ENCODE data around the gene PMIS2. TPM values are rescaled to one million over a fixed set of nuclear protein-coding genes. Genes with fewer than 3 reads are reported as not detected.

The PMIS2 gene
- total RNA-seq, 4 donors from 2014 or later: not detected

- no peaks in the 10 kb centered on the region for H3K9me3 ChIP-seq
- peaks cover 0 to 56% of the 10 kb centered on the region in 2 donors for H3K36me3 ChIP-seq
- H3K27me3 ChIP-seq: no peaks in the 10 kb centered on the region
- no peak overlapping the region for H3K4me3 ChIP-seq
- H3K27ac ChIP-seq: no peak overlapping the region
- peaks cover 0 to 18% (median 9%) of the 10 kb centered on the region in 3 donors for H3K4me1 ChIP-seq
- no peak for ATAC-seq
- no peak for TF ChIP-seq POLR2AphosphoS5 (IDR thresholded peaks at IDR 0.05)
- WGBS, 2 donors (ENCODE audit: low coverage in 1 of 2): 80% methylated on average over 3 of the region's 17 CpGs; no CpG with 5 or more reads in 1 of the 2 donors
Measured at GRCh38 chr19:35615036-35615435, 29.1 kb downstream of the PMIS2 start.

- no CpG with 5 or more reads among the region's 7 CpGs for WGBS, 2 donors (ENCODE audit: low coverage in 1 of 2)
- Histone ChIP-seq H3K9me3 (no peaks in the 10 kb centered on the region), H3K27ac (no peak overlapping the region), H3K4me1 (no peaks in the 10 kb centered on the region), H3K27me3 (no peaks in the 10 kb centered on the region), H3K4me3 (no peak overlapping the region), H3K36me3 (peaks cover 0 to 70% of the 10 kb centered on the region in 2 donors)
- TF ChIP-seq POLR2A (IDR thresholded peaks at IDR 0.05): no peak
- TF ChIP-seq POLR2AphosphoS5 (IDR thresholded peaks at IDR 0.05): no peak
- TF ChIP-seq CTCF (IDR thresholded peaks at IDR 0.05): no peak
- TF ChIP-seq EP300 (IDR thresholded peaks at IDR 0.05): no peak
- no peak for ATAC-seq
Measured at GRCh38 chr19:35618857-35619256, 32.9 kb downstream of the PMIS2 start.

GRCh38 chr19:35619290-35619923 lies 33.4 kb downstream of the PMIS2 start:
- Histone ChIP-seq H3K27ac (no peak overlapping the region), H3K9me3 (no peaks in the 10 kb centered on the region), H3K36me3 (peaks cover 0 to 68% of the 10 kb centered on the region in 2 donors), H3K27me3 (no peaks in the 10 kb centered on the region), H3K4me1 (no peaks in the 10 kb centered on the region), H3K4me3 (no peak overlapping the region)
- ATAC-seq: no peak
- no peak for TF ChIP-seq POLR2AphosphoS5 (IDR thresholded peaks at IDR 0.05)
- no peak for TF ChIP-seq EP300 (IDR thresholded peaks at IDR 0.05)
- TF ChIP-seq CTCF (IDR thresholded peaks at IDR 0.05): no peak
- TF ChIP-seq POLR2A (IDR thresholded peaks at IDR 0.05): no peak
- 85% methylated on average over 5 of the region's 12 CpGs; no CpG with 5 or more reads in 1 of the 2 donors for WGBS, 2 donors (ENCODE audit: low coverage in 1 of 2)

- no peaks in the 10 kb centered on the region for H3K27me3 ChIP-seq
- no peak for ATAC-seq
- no peak overlapping the region for H3K4me3 ChIP-seq
- H3K4me1 ChIP-seq: no peaks in the 10 kb centered on the region
- no peak overlapping the region for H3K27ac ChIP-seq
- TF ChIP-seq POLR2AphosphoS5 (IDR thresholded peaks at IDR 0.05) (no peak), CTCF (IDR thresholded peaks at IDR 0.05) (no peak), EP300 (IDR thresholded peaks at IDR 0.05) (no peak), POLR2A (IDR thresholded peaks at IDR 0.05) (no peak)
- H3K9me3 ChIP-seq: no peaks in the 10 kb centered on the region
- peaks cover 0 to 62% of the 10 kb centered on the region in 2 donors for H3K36me3 ChIP-seq
- 80 to 87% methylated on average over 1 to 14 of the region's 17 CpGs for WGBS, 2 donors (ENCODE audit: low coverage in 1 of 2)
Measured at GRCh38 chr19:35620001-35620400, 34.0 kb downstream of the PMIS2 start.

GRCh38 chr19:35621708-35622107 lies 35.7 kb downstream of the PMIS2 start:
- ATAC-seq: no peak
- WGBS, 2 donors (ENCODE audit: low coverage in 1 of 2): 100% methylated on average over 2 of the region's 9 CpGs
- Histone ChIP-seq H3K9me3 (no peaks in the 10 kb centered on the region), H3K4me3 (no peak overlapping the region), H3K4me1 (no peaks in the 10 kb centered on the region), H3K27me3 (no peaks in the 10 kb centered on the region), H3K36me3 (peaks cover 0 to 45% of the 10 kb centered on the region in 2 donors), H3K27ac (no peak overlapping the region)
- no peak for TF ChIP-seq CTCF (IDR thresholded peaks at IDR 0.05)
- no peak for TF ChIP-seq POLR2AphosphoS5 (IDR thresholded peaks at IDR 0.05)
- no peak for TF ChIP-seq POLR2A (IDR thresholded peaks at IDR 0.05)
- no peak for TF ChIP-seq EP300 (IDR thresholded peaks at IDR 0.05)
